Calu3 (cell line): ENCODE data around the gene DCLK1. TPM values are rescaled to one million over a fixed set of nuclear protein-coding genes. Genes with fewer than 3 reads are reported as not detected.

Experiments used
- BruUV-seq: library from RNA; stranded (reverse); fragments of 400-500 nt; replicated peaks from 2 replicates; lab custom pipeline; 2021; lab: Mats Ljungman, UMichigan
- CTCF ChIA-PET: fragments of 300-600 bp; sonication (Branson Sonifier 250); formaldehyde crosslinking; loops from one replicate; lab custom pipeline; 2022; ENCODE audit warnings: antibody characterized with exemption; lab: Charles Lee
- DNase-seq: peaks from one replicate; pipeline ENCODE4 v3.0.0; 2022
- H3K27ac Mint-ChIP-seq: one replicate; pipeline ENCODE4 v1.8.0; 2022; ENCODE audit warnings: mixed read lengths; ENCODE audit not compliant: unreplicated experiment
- H3K27me3 Mint-ChIP-seq: one replicate; pipeline ENCODE4 v1.8.0; 2022; ENCODE audit warnings: mixed read lengths; ENCODE audit not compliant: unreplicated experiment
- H3K36me3 Mint-ChIP-seq: one replicate; pipeline ENCODE4 v1.8.0; 2022; ENCODE audit warnings: mild to moderate bottlenecking, moderate library complexity, mixed read lengths; ENCODE audit not compliant: insufficient read depth, unreplicated experiment
- H3K4me1 Mint-ChIP-seq: one replicate; pipeline ENCODE4 v1.8.0; 2022; ENCODE audit warnings: mild to moderate bottlenecking, low read depth, mixed read lengths; ENCODE audit not compliant: unreplicated experiment
- H3K4me3 Mint-ChIP-seq: one replicate; pipeline ENCODE4 v1.8.0; 2022; ENCODE audit warnings: mild to moderate bottlenecking, low read depth, moderate library complexity, mixed read lengths; ENCODE audit not compliant: unreplicated experiment
- H3K9me3 Mint-ChIP-seq: one replicate; pipeline ENCODE4 v1.8.0; 2022; ENCODE audit warnings: low read depth, mixed read lengths; ENCODE audit not compliant: unreplicated experiment
- CTCF ChIP-seq: fragments of 200-600 bp; IDR thresholded peaks from one replicate; pipeline ENCODE4 v1.8.0; 2022; ENCODE audit warnings: antibody characterized with exemption; ENCODE audit not compliant: unreplicated experiment
- intact Hi-C: fragments of 100-400 bp; cut with micrococcal nuclease; formaldehyde crosslinking; loops from one replicate; pipeline ENCODE4 v1.10.0; 2022; ENCODE audit not compliant: unreplicated experiment
- total RNA-seq: library from RNA; stranded (reverse); gene quantifications from 2 replicates; pipeline ENCODE4 v1.2.3, GENCODE V29; 2022

DCLK1 gene
- total RNA-seq, 1 experiment from 2014 or later, result not detected

DNA sequence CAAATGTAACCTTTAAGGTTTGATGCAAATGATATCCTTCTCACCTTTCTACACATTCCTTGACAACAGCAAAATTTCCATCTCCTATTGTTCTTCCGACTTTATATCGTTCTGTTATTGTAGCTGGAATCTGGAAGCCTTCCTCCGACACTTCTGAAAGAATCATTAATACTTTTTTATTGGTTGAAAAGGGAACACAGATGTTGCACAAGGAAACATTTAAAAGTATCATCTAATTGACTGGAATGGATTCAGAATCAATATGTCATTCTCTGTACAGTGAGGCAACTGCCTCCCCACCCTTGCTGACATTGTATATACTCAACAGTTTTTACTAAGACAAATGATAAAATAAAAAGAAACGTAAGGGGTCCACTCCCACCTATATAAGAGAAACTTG lies 295.2 kb downstream of the DCLK1 start:
- intact Hi-C loops, result no loop called here
- CTCF ChIA-PET, result no interaction called here
- H3K4me3 Mint-ChIP-seq, result no peak overlapping the region

DNA sequence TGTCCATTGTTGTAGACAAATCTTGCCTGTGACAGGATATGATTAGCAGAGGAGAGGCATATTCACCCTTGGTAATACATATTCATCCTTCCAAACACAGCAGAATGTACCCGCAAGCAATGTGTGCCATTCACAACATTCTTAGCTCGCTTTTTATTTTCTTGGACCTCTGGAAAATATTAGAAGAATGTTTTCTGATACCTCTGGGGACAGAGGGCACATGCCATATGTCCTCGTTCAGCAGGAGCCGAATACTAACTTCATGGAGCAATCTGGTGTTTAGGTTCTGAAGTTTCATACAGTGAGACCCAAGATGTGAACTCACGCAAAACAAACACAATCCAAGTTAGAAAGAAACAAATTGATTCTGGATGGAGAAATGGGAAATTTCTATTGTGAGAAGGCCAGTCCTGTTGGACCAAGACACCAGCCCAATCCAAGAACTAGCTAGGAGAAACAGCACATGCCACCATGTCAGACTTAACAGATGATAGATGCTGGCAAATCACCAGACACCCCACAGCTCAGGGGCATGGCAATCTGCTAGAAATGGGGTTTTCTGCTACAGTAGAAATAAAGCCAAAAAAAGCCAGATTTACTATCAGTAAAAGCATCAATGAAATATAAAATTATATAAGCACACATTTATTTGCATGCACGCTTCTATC lies 297.4 kb downstream of the DCLK1 start:
- Mint-ChIP-seq H3K27ac (no peak overlapping the region), H3K36me3 (no peaks in the 10 kb centered on the region), H3K9me3 (no peaks in the 10 kb centered on the region), H3K27me3 (peaks cover 39% of the 10 kb centered on the region), H3K4me1 (no peaks in the 10 kb centered on the region), H3K4me3 (no peak overlapping the region)
- no peak for TF ChIP-seq CTCF
- intact Hi-C loops, result no loop called here
- BruUV-seq, result no TSS peak
- CTCF ChIA-PET, result no interaction called here
- DNase-seq, result no peak

More for the DNA sequence above, 295.2 kb downstream of the DCLK1 start:
- DNase-seq, result no peak
- no peaks in the 10 kb centered on the region for H3K9me3 Mint-ChIP-seq
- no peak overlapping the region for H3K27ac Mint-ChIP-seq
- BruUV-seq, result no TSS peak
- H3K27me3 Mint-ChIP-seq, result peaks cover 47% of the 10 kb centered on the region
- H3K36me3 Mint-ChIP-seq, result no peaks in the 10 kb centered on the region
- TF ChIP-seq CTCF, result no peak
- H3K4me1 Mint-ChIP-seq, result no peaks in the 10 kb centered on the region

DNA sequence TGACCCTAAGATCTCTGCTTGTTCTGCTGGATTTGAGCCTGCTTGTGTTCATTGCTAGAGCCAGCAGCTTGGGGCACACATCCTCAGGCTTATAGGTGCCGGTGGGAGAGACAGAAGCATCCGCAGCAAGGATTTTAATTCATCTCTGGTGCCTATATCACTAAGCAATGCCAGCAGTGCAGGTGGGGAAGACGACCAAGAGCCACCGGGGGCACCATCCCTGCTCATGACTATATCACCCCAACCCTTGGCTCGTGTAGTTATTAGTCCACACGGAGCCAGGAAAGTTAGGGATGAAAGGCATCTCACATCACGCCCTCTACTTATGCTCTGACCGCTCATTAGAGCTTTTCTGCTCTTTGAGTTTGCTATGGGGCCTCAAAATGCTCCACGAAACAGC lies 298.2 kb downstream of the DCLK1 start:
- peaks cover 34% of the 10 kb centered on the region for H3K27me3 Mint-ChIP-seq
- no peak for DNase-seq
- H3K9me3 Mint-ChIP-seq, result no peaks in the 10 kb centered on the region
- H3K4me1 Mint-ChIP-seq, result no peaks in the 10 kb centered on the region
- H3K27ac Mint-ChIP-seq, result no peak overlapping the region
- intact Hi-C loops, result no loop called here
- BruUV-seq, result no TSS peak
- H3K36me3 Mint-ChIP-seq, result no peaks in the 10 kb centered on the region
- no peak overlapping the region for H3K4me3 Mint-ChIP-seq
- CTCF ChIA-PET, result no interaction called here
- no peak for TF ChIP-seq CTCF

GRCh38 chr13:35832551-35832950 lies 298.6 kb downstream of the DCLK1 start:
- no peaks in the 10 kb centered on the region for H3K9me3 Mint-ChIP-seq
- no peak overlapping the region for H3K4me3 Mint-ChIP-seq
- no peak overlapping the region for H3K27ac Mint-ChIP-seq
- CTCF ChIA-PET, result no interaction called here
- intact Hi-C loops, result no loop called here
- no peaks in the 10 kb centered on the region for H3K4me1 Mint-ChIP-seq
- TF ChIP-seq CTCF, result no peak
- no peak for DNase-seq
- no peaks in the 10 kb centered on the region for H3K36me3 Mint-ChIP-seq
- H3K27me3 Mint-ChIP-seq, result peaks cover 34% of the 10 kb centered on the region
- BruUV-seq, result no TSS peak
